ENCODE measurements around the gene PCDHGA1.

PCDHGA1 gene

DNA sequence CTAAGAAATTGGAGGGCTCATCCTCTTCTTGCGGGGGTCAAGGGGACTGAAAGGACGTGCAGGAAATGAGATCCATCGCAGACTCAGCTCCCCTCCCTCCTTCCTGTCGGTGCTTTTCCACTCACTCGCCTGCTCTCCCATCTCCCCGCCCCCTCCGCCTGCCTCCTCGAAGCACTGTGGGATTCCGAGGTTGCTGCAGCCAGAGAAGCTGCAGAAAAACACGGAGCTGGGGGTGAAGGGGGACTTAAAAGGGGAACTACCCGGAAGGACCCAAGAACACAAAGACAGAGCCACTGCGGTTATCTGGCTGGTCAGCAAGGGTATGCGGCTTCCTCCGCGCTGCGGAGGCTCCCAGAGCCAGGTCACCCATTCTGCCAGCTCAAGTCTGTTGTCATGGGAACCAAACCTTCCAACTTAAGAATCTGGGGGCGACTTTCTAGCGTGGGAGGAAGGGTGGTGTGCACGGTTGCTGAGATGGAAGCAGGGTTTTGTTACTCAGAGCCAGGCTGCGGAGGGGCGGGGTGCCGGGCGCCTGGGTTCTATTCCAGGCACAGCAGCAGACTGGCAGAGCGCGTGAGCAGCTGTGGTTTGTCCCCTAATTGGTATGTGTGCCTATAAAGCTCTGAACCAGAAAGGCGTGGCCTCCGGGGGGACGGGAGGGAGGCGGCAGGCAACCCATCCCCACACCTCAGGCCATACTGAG lies 183.5 kb downstream of the PCDHGA1 start:
- H4K91ac ChIP-seq (ENCODE audit: low read depth, low read length, poor library complexity) = peak overlapping the region; percentile 44
- peak overlapping the region; percentile 36 for H2BK120ac ChIP-seq (ENCODE audit: low read depth, low read length)
- no peak overlapping the region for H3K4ac ChIP-seq (ENCODE audit: low read length)
- H3K9ac ChIP-seq (ENCODE audit: low read depth, low read length, poor library complexity) = peak overlapping the region; percentile 89
- H2BK5ac ChIP-seq (ENCODE audit: low read length) = peak overlapping the region; percentile 79
- peak; percentile 91 for DNase-seq (ENCODE audit: low spot score)
- peak overlapping the region; percentile 46 to 56 for H3K4me3 ChIP-seq (ENCODE audit: low read length in 2 of 2)
- WGBS, 2 donors (ENCODE audit: extremely low coverage in 2 of 2, insufficient read length in 2 of 2, insufficient replicate concordance in 1 of 2) = no CpG with 5 or more reads among the region's 29 CpGs
- H3K36me3 ChIP-seq (replicated peaks in 1 of 2; ENCODE audit: control insufficient read depth in 2 of 2, insufficient read depth in 2 of 2, low read length in 2 of 2) = peaks cover 29 to 68% of the 10 kb centered on the region in 2 donors
- H3K27ac ChIP-seq (replicated peaks; ENCODE audit: low read length) = peak overlapping the region; percentile 99
- H3K23ac ChIP-seq (ENCODE audit: low read depth, low read length, poor library complexity) = no peak overlapping the region
- H2AFZ ChIP-seq (ENCODE audit: low read length) = peak overlapping the region; percentile 69
- peak overlapping the region; percentile 96 for H3K18ac ChIP-seq (ENCODE audit: low read length)
- H4K8ac ChIP-seq (ENCODE audit: low read depth, low read length) = no peak overlapping the region
- peak overlapping the region; percentile 87 for H3K4me2 ChIP-seq (ENCODE audit: insufficient read depth, low read length, poor library complexity, severe bottlenecking)
- peaks cover 31 to 37% of the 10 kb centered on the region in 2 donors for H3K4me1 ChIP-seq (ENCODE audit: control insufficient read depth in 2 of 2, insufficient read depth in 1 of 2, low read depth in 1 of 2, low read length in 2 of 2)
- peaks cover 0 to 2% of the 10 kb centered on the region in 2 donors for H3K9me3 ChIP-seq (replicated peaks in 1 of 2; ENCODE audit: control insufficient read depth in 2 of 2, insufficient read depth in 1 of 2, low read depth in 1 of 2, low read length in 2 of 2)
- peak overlapping the region; percentile 33 for H2BK15ac ChIP-seq (ENCODE audit: low read length)
- H2BK12ac ChIP-seq (ENCODE audit: low read length) = no peak overlapping the region
- no peak overlapping the region for H3K14ac ChIP-seq (ENCODE audit: low read length)
- H3K79me1 ChIP-seq (ENCODE audit: low read depth, low read length) = no peaks in the 10 kb centered on the region
- no peak overlapping the region for H2AK5ac ChIP-seq (ENCODE audit: low read depth, low read length)
- H3K27me3 ChIP-seq (ENCODE audit: control insufficient read depth in 3 of 3, insufficient read depth in 3 of 3, low read depth in 1 of 3, low read length in 3 of 3) = no peaks in the 10 kb centered on the region

DNA sequence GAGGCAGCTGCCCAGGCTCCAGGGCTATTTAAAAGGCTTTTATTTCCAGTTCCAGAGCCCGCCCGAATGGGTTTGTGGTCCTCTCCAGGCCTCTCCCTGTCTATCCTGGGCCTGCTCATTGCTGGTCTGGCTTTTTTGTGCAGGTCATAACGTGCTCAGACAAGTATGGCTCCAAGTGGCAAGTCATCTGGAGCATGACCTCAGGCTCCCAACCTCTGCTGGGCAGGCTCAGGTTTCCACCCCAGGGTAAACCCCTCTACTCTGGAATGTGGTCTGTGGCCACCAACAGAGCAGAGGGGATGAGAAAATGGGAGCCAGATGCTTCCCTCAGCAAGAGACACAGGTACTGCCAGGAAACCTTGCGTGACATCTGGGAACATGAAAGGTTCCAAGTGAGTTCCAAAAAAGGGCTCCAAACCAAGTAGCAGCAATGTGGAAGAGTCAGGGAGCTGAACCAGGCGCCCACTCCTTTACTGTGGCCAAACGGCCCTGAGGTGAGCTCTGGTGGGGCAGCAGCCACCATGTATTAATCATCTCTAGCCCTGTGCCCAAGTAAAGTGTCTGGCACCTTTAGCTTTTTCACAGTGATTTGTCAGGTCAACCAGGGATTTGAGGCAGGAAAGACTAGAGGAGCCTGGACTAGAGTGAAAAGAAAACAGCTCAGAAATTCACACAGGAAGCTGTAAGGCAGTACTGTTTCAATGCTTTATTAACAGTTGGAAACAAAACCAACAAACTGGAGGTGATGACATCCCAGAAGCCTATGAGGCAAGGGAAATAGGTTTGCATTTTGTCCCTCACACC lies 184.2 kb downstream of the PCDHGA1 start:
- peak overlapping the region; percentile 87 for H3K4me2 ChIP-seq (ENCODE audit: insufficient read depth, low read length, poor library complexity, severe bottlenecking)

DNA sequence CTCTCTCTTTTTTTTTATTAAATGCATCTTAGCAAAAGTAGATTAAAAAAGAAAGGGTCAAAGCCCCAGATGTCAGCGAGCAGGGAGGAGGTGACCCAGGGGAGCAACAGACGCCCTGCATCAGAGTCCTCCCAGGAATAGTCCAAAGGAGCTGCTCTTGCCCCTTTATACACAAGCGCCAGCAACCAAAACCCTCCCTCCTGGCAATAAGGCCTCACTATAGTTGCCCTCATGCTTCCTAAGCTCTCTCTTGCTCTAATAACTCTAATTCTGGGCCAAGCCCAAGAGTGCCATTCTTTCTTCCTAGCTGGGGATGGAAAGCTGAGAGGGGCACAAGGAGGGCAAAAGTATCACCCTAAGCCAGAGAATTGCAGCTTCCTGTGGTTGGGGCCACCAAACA lies 184.8 kb downstream of the PCDHGA1 start:
- Histone ChIP-seq H3K36me3 (replicated peaks in 1 of 2; ENCODE audit: control insufficient read depth in 2 of 2, insufficient read depth in 2 of 2, low read length in 2 of 2) (peaks cover 31 to 79% of the 10 kb centered on the region in 2 donors), H3K27me3 (ENCODE audit: control insufficient read depth in 3 of 3, insufficient read depth in 3 of 3, low read depth in 1 of 3, low read length in 3 of 3) (no peaks in the 10 kb centered on the region), H3K4me3 (ENCODE audit: low read length in 2 of 2) (no peak overlapping the region), H3K14ac (ENCODE audit: low read length) (no peak overlapping the region), H3K79me1 (ENCODE audit: low read depth, low read length) (no peaks in the 10 kb centered on the region), H3K4me2 (ENCODE audit: insufficient read depth, low read length, poor library complexity, severe bottlenecking) (no peak overlapping the region), H3K4ac (ENCODE audit: low read length) (no peak overlapping the region), H4K8ac (ENCODE audit: low read depth, low read length) (no peak overlapping the region), H3K9ac (ENCODE audit: low read depth, low read length, poor library complexity) (no peak overlapping the region), H2BK120ac (ENCODE audit: low read depth, low read length) (no peak overlapping the region), H2AK5ac (ENCODE audit: low read depth, low read length) (peak overlapping the region; percentile 50), H2BK12ac (ENCODE audit: low read length) (no peak overlapping the region), H3K4me1 (ENCODE audit: control insufficient read depth in 2 of 2, insufficient read depth in 1 of 2, low read depth in 1 of 2, low read length in 2 of 2) (peaks cover 25 to 28% of the 10 kb centered on the region in 2 donors), H2BK15ac (ENCODE audit: low read length) (no peak overlapping the region), H3K9me3 (replicated peaks in 1 of 2; ENCODE audit: control insufficient read depth in 2 of 2, insufficient read depth in 1 of 2, low read depth in 1 of 2, low read length in 2 of 2) (peaks cover 0 to 16% of the 10 kb centered on the region in 2 donors), H3K18ac (ENCODE audit: low read length) (peak overlapping the region; percentile 2), H2BK5ac (ENCODE audit: low read length) (peak overlapping the region; percentile 3), H4K91ac (ENCODE audit: low read depth, low read length, poor library complexity) (no peak overlapping the region), H3K27ac (replicated peaks; ENCODE audit: low read length) (peak overlapping the region; percentile 99), H3K23ac (ENCODE audit: low read depth, low read length, poor library complexity) (no peak overlapping the region), H2AFZ (ENCODE audit: low read length) (no peak overlapping the region)
- DNase-seq (ENCODE audit: low spot score) = no peak
- no CpG with 5 or more reads among the region's 3 CpGs for WGBS, 2 donors (ENCODE audit: extremely low coverage in 2 of 2, insufficient read length in 2 of 2, insufficient replicate concordance in 1 of 2)

More for the DNA sequence above, 184.2 kb downstream of the PCDHGA1 start:
- DNase-seq (ENCODE audit: low spot score) = no peak
- Histone ChIP-seq H2BK15ac (ENCODE audit: low read length) (peak overlapping the region; percentile 33), H3K23ac (ENCODE audit: low read depth, low read length, poor library complexity) (no peak overlapping the region), H3K4me3 (ENCODE audit: low read length in 2 of 2) (peak overlapping the region in 1 of 2 donors; percentile 46), H3K9me3 (replicated peaks in 1 of 2; ENCODE audit: control insufficient read depth in 2 of 2, insufficient read depth in 1 of 2, low read depth in 1 of 2, low read length in 2 of 2) (peaks cover 0 to 10% of the 10 kb centered on the region in 2 donors), H2BK5ac (ENCODE audit: low read length) (peak overlapping the region; percentile 79), H3K4me1 (ENCODE audit: control insufficient read depth in 2 of 2, insufficient read depth in 1 of 2, low read depth in 1 of 2, low read length in 2 of 2) (peaks cover 25 to 32% of the 10 kb centered on the region in 2 donors), H3K18ac (ENCODE audit: low read length) (peak overlapping the region; percentile 96), H3K27me3 (ENCODE audit: control insufficient read depth in 3 of 3, insufficient read depth in 3 of 3, low read depth in 1 of 3, low read length in 3 of 3) (no peaks in the 10 kb centered on the region), H3K9ac (ENCODE audit: low read depth, low read length, poor library complexity) (no peak overlapping the region), H4K8ac (ENCODE audit: low read depth, low read length) (no peak overlapping the region), H2AK5ac (ENCODE audit: low read depth, low read length) (peak overlapping the region; percentile 45), H3K4ac (ENCODE audit: low read length) (no peak overlapping the region), H2AFZ (ENCODE audit: low read length) (peak overlapping the region; percentile 69), H3K27ac (replicated peaks; ENCODE audit: low read length) (peak overlapping the region; percentile 99), H4K91ac (ENCODE audit: low read depth, low read length, poor library complexity) (no peak overlapping the region), H3K36me3 (replicated peaks in 1 of 2; ENCODE audit: control insufficient read depth in 2 of 2, insufficient read depth in 2 of 2, low read length in 2 of 2) (peaks cover 33 to 76% of the 10 kb centered on the region in 2 donors), H2BK12ac (ENCODE audit: low read length) (no peak overlapping the region), H2BK120ac (ENCODE audit: low read depth, low read length) (peak overlapping the region; percentile 36), H3K79me1 (ENCODE audit: low read depth, low read length) (no peaks in the 10 kb centered on the region), H3K14ac (ENCODE audit: low read length) (no peak overlapping the region)
- no CpG with 5 or more reads among the region's 6 CpGs for WGBS, 2 donors (ENCODE audit: extremely low coverage in 2 of 2, insufficient read length in 2 of 2, insufficient replicate concordance in 1 of 2)

Measured in neuronal stem cell (in vitro differentiated cells).